ENCODE measurements around the gene CFAP100. TPM values are rescaled to one million over a fixed set of nuclear protein-coding genes. Genes with fewer than 3 reads are reported as not detected.

Gene CFAP100
- total RNA-seq, 1 experiment from 2014 or later, result not detected

DNA sequence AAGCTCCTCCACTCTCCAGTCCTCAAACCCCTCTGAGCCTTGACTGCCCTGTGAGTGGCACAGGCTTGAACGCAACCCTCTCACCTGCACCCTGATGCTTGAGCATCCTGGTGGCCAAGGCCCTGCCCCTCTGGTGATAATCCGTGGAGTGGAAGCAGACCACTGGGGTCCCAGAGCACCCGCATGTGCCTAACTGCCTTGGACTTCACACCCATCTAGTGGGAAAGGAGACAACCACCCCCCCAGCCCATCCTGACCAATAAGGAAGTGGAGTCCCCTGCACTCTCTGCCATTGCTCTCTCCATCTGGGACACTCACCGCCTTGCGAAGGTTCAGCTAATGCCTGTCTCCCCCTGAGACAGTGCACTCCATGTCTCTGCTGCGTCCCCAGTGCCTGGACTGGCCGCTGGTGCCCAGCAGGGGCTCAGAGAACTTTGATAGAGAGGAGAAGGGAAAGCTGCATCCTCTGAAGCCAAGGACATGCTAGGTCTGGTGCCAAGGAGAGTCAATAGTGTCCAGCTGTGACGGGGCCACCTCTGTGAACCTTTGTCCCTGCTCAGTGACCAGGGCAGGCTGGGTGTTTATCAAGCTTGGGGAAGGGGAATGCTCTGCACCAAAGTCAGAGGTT is 40.9 kb upstream of the CFAP100 start:
- no peak overlapping the region for H3K4me3 ChIP-seq
- H3K9me3 ChIP-seq (replicated peaks), result no peaks in the 10 kb centered on the region
- DNase-seq, result no peak
- H3K27ac ChIP-seq, result no peak overlapping the region
- H3K27me3 ChIP-seq, result no peaks in the 10 kb centered on the region
- no peaks in the 10 kb centered on the region for H3K4me1 ChIP-seq
- H3K36me3 ChIP-seq, result no peaks in the 10 kb centered on the region

DNA sequence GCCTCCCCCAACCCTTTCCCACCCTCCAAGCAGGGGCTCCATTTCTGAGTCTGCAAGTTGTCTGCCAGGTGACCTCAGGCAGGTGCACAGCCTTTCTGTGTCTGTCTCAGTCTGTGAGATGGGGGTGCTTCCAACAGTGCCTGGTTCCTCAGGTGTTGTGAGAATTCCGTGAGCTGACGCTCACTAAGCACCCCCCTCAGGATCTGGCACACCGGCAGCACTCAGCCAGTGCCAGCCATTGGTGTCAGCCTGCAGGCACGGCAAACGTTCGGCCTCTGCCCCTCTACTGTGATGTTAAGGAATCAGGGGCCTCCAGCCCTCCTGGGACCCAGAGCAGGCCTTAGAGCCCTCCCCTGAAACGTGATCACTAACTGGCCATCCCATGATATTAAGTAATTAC is 39.9 kb upstream of the CFAP100 start:
- no peaks in the 10 kb centered on the region for H3K4me1 ChIP-seq
- H3K4me3 ChIP-seq, result no peak overlapping the region
- no peaks in the 10 kb centered on the region for H3K36me3 ChIP-seq
- no peaks in the 10 kb centered on the region for H3K27me3 ChIP-seq
- no peak for DNase-seq
- no peak overlapping the region for H3K27ac ChIP-seq
- H3K9me3 ChIP-seq (replicated peaks), result no peaks in the 10 kb centered on the region

DNA sequence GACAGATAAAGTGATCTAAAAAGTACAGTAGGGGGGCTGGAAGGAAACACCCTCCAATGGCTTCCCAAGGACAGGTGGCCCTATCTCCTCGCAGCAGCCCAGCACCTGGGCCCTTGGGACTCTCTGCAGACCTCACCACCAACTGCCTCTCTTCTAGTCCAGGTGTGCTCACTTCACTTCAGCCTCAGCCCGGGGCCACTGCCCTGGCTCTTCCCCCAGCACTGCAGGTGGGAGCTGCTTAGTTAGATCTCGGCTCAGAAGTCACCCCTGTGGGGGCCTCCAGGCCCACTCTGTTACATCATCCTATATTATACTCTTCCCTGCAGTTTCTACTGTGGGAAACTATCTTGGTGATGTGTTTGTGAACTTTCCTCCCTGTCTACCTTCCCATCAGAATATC is 39.5 kb upstream of the CFAP100 start:
- no peak for DNase-seq
- no peaks in the 10 kb centered on the region for H3K9me3 ChIP-seq (replicated peaks)
- H3K4me1 ChIP-seq, result no peaks in the 10 kb centered on the region
- no peaks in the 10 kb centered on the region for H3K36me3 ChIP-seq
- H3K27ac ChIP-seq, result no peak overlapping the region
- no peaks in the 10 kb centered on the region for H3K27me3 ChIP-seq
- peak overlapping the region; percentile 64 for H3K4me3 ChIP-seq

DNA sequence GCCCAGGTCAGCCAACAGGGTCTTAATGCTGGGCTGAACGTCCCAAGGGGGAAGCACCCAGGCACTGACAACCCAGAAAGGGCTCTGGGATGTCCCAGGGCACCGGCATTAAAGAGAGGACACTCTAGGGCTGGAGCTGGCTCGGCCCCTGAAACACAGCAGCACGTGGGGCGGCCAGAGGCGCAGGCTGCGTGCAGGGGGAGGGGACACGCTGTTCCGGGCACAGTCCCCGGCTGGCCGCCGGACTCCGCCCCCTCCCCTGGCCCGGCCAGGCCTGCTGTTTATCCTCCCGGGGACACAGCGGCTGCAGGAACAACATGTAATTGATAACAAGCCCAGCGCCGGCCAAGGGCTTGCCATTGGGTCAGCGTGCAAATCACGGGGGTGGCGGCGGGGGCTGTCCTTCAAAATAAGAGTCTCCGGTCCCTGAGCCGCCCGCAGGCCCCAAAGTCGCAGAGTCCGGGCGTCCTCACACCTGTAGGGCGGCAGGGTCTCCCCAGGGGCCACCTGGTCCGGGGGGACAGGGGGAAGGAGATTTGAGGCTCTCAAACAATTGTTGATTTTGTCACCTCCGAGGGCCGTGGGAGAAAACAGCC is 38.8 kb upstream of the CFAP100 start:
- Histone ChIP-seq H3K36me3 (no peaks in the 10 kb centered on the region), H3K27ac (no peak overlapping the region), H3K4me1 (no peaks in the 10 kb centered on the region), H3K27me3 (no peaks in the 10 kb centered on the region), H3K9me3 (replicated peaks) (no peaks in the 10 kb centered on the region), H3K4me3 (peak overlapping the region; percentile 64)
- DNase-seq, result peak; percentile 88 to 89

DNA sequence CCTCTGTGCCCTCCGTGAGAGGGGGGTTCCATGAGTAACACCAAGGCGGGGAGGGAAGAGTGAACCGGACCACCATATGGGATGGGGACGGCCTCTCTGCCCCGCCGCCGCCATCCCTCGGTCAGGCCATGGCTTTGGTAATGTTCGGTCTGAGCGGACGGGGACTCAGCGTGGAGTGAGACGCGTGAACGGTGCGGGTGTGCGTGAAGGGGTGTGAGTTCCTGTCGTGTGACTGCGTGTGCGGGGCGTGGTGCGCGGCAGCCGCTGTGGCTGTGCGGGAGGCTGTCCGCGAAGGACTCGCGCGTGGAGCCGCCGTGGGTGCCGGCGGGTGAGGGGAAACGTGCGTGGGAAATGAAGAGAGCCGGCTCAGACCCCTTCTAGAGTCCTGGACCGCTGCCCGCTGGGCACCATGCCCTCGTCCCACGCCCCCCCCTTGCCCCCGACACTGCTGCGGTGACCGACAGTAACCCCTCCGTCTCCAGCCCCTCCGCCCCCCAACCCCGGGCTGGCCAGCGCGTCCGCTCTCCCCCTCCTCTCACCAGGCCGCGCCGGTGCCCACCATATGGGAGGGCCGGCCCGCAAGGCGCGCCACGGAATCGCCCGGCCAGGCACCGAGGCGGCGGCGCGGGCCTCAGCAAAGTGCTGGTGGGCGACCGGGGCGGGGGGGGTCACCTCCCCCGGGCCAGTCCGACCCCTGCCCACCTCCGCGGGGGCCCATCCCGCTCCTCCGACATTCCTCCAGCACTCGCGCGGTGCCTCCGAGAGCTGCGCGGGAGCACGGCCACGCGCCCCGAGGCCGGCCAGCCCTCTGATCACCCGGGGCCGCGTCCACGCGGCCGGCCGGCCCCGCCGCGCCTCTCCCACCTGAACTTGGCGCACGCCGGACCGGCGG is 38.1 kb upstream of the CFAP100 start:
- H3K36me3 ChIP-seq, result no peaks in the 10 kb centered on the region
- DNase-seq, result peak; percentile 10 to 26

DNA sequence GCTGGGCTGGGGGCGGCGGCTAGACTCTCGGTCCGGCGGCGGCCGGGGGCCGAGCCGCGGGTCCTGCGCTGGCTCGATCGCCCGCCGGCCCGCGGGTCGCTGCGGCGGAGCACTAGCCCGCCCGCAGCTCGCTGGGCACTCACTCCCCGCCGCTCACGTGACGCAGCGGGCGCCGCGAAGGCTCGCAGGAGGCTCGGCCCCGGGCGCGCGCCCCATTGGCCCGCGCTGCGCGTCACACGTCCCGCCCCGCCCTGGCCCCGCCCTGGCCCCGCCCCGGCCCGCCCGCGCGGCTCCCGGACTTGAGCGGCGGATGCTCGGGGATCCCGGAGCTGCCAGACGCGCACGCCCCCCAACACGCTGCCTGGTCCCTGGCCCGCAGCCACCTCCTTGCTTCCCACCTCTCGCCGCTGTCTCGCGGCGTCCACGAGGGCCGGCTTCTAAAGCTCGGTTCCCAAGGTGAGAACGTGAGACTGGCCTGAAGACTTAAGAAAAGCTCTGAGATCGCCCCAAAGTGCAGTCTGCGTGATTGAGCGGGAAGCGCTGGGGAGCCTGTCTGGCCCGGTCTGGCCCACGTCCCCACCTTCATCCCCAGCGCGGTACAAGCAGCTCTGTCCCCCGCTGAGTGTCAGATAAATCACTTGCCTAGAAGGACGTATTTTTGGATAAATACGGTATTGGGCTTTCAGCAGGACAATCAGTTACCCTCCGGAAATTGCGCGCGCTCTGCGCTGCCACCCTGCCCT is 37.2 kb upstream of the CFAP100 start, which contains the start of gene KLF15:
KLF15 (minus strand) TSS at position 114 of the 743 bp plus-strand sequence. CDS start 4,486 bp downstream, outside the sequence.
- H3K27me3 ChIP-seq, result no peaks in the 10 kb centered on the region
- no peaks in the 10 kb centered on the region for H3K9me3 ChIP-seq (replicated peaks)
- DNase-seq, result peak; percentile 74 to 85
- H3K27ac ChIP-seq, result no peak within 1 kb of the TSS
- H3K4me1 ChIP-seq, result no peaks in the 10 kb centered on the region
- peak within 1 kb of the TSS; percentile 64 for H3K4me3 ChIP-seq
- H3K36me3 ChIP-seq, result no peaks in the 10 kb centered on the region

More for the DNA sequence above, 38.1 kb upstream of the CFAP100 start:
- H3K9me3 ChIP-seq (replicated peaks), result no peaks in the 10 kb centered on the region
- no peak overlapping the region for H3K27ac ChIP-seq
- H3K27me3 ChIP-seq, result no peaks in the 10 kb centered on the region
- peak overlapping the region; percentile 64 for H3K4me3 ChIP-seq
- no peaks in the 10 kb centered on the region for H3K4me1 ChIP-seq

DNA sequence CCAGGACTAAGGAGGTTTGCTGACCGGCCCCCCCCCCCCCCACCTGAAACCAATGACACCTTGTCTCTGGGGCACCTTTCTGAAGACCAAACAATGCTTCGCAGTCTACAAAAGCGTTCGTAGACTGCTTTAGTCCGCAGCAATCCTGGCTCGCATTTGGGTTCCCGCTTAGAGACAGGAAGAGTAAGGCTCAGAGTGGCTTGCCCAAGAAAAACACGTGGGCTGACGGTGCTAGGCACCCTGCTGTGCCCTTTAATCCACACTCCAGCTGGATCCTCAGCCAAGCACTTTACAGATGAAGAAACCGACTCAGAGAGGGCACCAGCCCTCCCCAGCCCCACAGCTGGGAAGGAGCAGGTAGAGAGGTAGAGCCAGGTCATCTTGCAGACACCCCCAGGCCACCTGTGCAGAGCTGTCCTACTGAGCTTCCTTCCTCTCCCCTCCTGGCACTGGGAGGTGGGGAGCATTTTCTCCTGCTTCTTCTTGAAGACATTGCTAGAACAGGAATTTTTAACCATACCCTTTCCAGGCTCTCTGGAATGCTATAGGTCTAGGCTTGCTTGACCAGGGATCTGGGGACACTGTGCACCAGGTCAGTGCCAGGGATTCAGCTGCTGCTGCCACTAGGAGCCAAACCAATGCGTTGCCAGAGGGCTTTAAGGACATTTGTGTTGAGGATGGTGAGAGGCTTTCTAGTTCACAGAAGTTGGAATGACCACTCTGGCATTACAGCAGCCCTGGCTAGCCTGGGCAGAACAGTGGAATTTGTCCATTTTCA is 36.5 kb upstream of the CFAP100 start:
- Histone ChIP-seq H3K27ac (no peak overlapping the region), H3K4me3 (peak overlapping the region; percentile 64)

DNA sequence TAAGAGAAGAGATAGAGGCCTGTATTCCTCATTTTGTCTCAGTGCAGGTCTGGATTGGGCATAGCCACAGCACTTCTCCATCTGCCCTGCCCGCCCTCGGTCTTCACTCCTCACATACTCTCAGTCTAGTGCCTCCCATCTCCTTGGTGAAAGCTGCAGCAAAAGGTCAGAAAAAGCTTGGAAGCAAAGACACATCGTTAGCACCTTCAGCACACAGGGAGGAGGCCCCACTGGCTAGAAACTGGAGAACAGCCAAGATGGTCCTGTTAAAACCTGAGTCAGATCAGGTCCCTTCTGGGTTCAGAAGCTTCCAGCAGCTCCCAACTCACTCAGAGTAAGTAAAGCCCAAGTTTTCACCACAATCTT is 35.9 kb upstream of the CFAP100 start:
- Histone ChIP-seq H3K4me1 (no peaks in the 10 kb centered on the region), H3K36me3 (no peaks in the 10 kb centered on the region), H3K4me3 (no peak overlapping the region), H3K27me3 (no peaks in the 10 kb centered on the region), H3K9me3 (replicated peaks) (no peaks in the 10 kb centered on the region), H3K27ac (no peak overlapping the region)
- DNase-seq, result no peak

More for the DNA sequence above, 36.5 kb upstream of the CFAP100 start:
- no peaks in the 10 kb centered on the region for H3K9me3 ChIP-seq (replicated peaks)
- no peaks in the 10 kb centered on the region for H3K4me1 ChIP-seq
- no peaks in the 10 kb centered on the region for H3K36me3 ChIP-seq
- no peaks in the 10 kb centered on the region for H3K27me3 ChIP-seq
- DNase-seq, result peak in 1 of 2 experiments; percentile 32

DNA sequence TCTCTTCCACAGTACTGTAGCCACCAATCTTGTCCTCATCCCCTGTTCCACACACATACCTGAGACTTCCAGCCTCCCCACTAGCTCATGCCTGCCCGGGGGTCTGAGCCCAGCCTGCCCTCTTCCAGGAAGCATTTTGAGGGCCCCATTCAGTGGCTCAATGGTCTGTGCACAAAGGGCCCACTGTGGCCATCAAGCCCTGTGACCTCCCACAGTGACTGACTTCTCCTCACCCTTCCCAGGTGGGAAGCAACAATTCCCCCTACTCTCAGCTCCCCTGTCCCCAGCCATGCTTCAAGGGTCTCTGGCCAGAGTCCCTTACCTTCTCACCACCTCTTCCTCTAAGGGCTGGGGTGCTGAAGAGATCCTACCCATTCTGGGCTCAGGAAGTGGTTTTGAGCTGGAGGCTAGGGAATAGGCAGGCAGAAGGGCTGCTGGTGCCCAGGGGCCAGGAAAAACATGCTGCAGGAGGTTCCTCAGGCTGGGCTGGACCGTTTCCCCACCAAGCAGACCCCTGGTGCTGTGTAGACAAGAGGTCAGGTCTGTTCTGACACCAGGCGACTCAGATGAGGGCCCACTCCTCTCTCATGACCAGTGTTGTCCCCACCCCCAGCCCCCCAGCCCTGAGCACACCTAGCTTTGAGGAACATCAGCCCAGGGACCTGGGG is 34.5 kb upstream of the CFAP100 start:
- Histone ChIP-seq H3K4me1 (no peaks in the 10 kb centered on the region), H3K27ac (no peak overlapping the region), H3K36me3 (no peaks in the 10 kb centered on the region), H3K4me3 (no peak overlapping the region), H3K27me3 (no peaks in the 10 kb centered on the region), H3K9me3 (replicated peaks) (no peaks in the 10 kb centered on the region)
- DNase-seq, result no peak

DNA sequence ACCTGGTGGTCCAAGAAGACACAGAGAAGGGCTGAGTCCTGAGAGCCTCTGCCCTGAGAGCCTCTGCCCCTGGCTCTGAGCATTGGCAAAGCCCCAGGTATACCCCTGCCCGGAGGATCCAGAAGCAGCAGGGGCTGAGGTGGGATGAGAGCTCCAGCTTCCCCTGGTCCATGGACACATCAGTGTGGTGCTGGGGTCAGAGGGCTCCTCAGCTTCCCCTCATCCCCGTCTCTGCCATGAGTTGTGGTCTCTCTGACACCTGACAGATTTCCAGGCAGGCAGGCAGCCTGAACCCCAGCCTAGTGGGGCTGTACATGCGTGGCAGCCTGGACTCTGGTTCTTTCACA is 34.0 kb upstream of the CFAP100 start:
- no peak for DNase-seq
- Histone ChIP-seq H3K36me3 (no peaks in the 10 kb centered on the region), H3K27ac (no peak overlapping the region), H3K27me3 (no peaks in the 10 kb centered on the region), H3K4me3 (no peak overlapping the region), H3K4me1 (no peaks in the 10 kb centered on the region), H3K9me3 (replicated peaks) (no peaks in the 10 kb centered on the region)

DNA sequence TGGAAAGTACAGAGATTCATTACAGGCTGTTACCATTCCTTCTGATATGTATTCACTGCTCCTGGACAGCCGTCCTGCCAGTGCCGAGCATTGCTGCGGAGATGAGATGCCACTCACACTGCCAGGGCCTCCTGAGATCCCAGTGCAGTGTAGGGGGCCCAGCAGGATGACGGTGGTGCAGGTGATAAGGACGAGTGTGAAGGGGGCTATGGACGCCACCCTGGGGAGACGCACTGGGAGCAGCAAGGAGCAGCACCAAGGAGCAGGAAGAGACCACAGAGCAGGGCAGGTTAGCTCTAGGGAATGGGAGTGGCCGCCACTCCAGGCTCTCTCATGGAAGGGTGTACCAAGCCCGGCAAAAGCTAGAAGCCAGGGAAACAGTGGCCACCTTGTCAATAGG is 33.5 kb upstream of the CFAP100 start:
- H3K27ac ChIP-seq, result no peak overlapping the region
- DNase-seq, result no peak

DNA sequence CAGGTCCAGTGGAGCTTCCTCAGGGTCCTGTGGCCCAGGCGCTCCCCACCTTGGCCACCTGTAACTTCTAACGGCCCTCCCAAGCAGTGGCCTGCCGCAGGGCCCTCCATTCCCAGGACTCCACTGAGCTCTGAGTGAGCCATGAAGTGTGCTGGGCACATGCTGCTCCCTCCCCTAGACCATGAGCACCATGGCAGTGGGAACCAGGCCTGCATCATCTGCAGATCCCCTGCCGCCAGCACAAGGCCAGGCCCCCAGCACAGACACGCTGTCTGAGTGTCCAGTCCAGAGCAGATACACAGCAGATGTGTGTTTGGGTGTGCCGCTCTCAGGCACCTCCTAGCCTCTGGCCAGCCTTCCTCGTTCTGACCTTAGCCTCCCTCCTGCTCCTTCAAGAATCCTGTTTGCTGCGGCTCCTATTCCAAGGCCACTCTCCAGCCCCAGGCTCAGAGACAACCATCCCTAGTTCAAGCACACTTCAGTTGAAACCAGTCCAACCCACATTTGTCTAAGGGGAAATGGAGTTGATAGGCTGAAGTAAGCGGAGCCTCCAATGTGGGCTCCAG is 30.5 kb upstream of the CFAP100 start:
- H3K4me1 ChIP-seq, result no peaks in the 10 kb centered on the region
- no peaks in the 10 kb centered on the region for H3K27me3 ChIP-seq
- no peak overlapping the region for H3K27ac ChIP-seq
- H3K4me3 ChIP-seq, result no peak overlapping the region
- DNase-seq, result no peak
- no peaks in the 10 kb centered on the region for H3K9me3 ChIP-seq (replicated peaks)
- no peaks in the 10 kb centered on the region for H3K36me3 ChIP-seq

More for the DNA sequence above, 33.5 kb upstream of the CFAP100 start:
- no peaks in the 10 kb centered on the region for H3K36me3 ChIP-seq
- H3K4me1 ChIP-seq, result no peaks in the 10 kb centered on the region
- no peaks in the 10 kb centered on the region for H3K27me3 ChIP-seq
- no peak overlapping the region for H3K4me3 ChIP-seq
- no peaks in the 10 kb centered on the region for H3K9me3 ChIP-seq (replicated peaks)

DNA sequence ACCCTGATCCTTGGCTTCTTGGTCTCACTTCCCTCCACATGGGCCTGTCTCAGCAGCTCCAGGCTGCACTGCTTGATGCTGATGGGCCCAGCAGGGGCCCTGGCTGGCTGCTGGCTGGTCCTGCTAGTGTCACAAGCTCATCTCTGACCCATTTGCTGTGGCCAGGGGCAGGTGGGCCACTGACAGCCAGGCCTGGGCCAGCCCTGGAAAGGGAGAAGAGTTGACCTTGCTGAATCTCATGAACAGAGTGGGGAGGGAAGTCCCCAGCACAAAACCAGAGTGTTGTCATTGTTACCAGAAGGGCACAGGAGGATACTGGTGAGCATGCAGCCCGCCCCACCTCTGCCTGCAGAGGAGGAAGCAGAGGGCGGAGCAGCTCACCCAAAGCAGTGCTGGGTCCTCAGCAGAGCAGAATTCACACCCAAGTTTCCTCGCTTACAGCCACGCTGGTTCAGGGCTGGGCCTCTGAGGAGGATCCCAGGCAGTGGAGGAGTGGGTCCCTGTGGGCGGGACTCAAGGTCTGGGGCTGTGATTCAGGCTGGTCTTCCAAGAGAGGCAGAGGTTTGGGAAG is 29.9 kb upstream of the CFAP100 start:
- Histone ChIP-seq H3K27ac (no peak overlapping the region), H3K9me3 (replicated peaks) (no peaks in the 10 kb centered on the region), H3K27me3 (no peaks in the 10 kb centered on the region), H3K36me3 (no peaks in the 10 kb centered on the region), H3K4me1 (no peaks in the 10 kb centered on the region), H3K4me3 (no peak overlapping the region)
- no peak for DNase-seq
